ENCODE measurements around the gene PPTC7.

PPTC7 gene

GRCh38 chr12:110583137-110584059, at the start of gene PPTC7:
Gene PPTC7 (minus strand): TSS chr12:110583318. CDS start chr12:110583031, 287 bp downstream.
- ChIA-PET POLR2A (no interaction called here), CTCF (interaction anchor here (0.6 kb wide), 1 partner anchor 22 kb away, joined by 4 read pairs; no protein-coding TSS in a partner anchor)
- TF ChIP-seq FOXA1 (IDR thresholded peaks at IDR 0.05) (no peak), ELF4 (IDR thresholded peaks at IDR 0.05) (no peak), CTBP1 (IDR thresholded peaks at IDR 0.05; ENCODE audit: borderline replicate concordance) (no peak), L3MBTL2 (conservative IDR thresholded peaks at IDR 0.05) (no peak), NFRKB (IDR thresholded peaks at IDR 0.05) (no peak), FOXM1 (IDR thresholded peaks at IDR 0.05; ENCODE audit: borderline replicate concordance) (no peak), SUZ12 (IDR thresholded peaks at IDR 0.05) (no peak), FOXK2 (IDR thresholded peaks at IDR 0.05) (no peak), TARDBP (IDR thresholded peaks at IDR 0.05) (no peak)
- DNase-seq (ENCODE audit: extremely low spot score) = peak; percentile 97

GRCh38 chr12:110627500-110628195, 44.5 kb upstream of the PPTC7 start:
- CTCF ChIA-PET = no interaction called here

GRCh38 chr12:110622582-110622981, 39.5 kb upstream of the PPTC7 start:
- ChIA-PET POLR2A (no interaction called here), CTCF (no interaction called here)
- TF ChIP-seq CTBP1 (IDR thresholded peaks at IDR 0.05; ENCODE audit: borderline replicate concordance) (no peak), PKNOX1 (IDR thresholded peaks at IDR 0.05) (no peak), ELF4 (IDR thresholded peaks at IDR 0.05) (no peak), HDGF (IDR thresholded peaks at IDR 0.05; ENCODE audit: borderline replicate concordance) (no peak), BHLHE40 (IDR thresholded peaks at IDR 0.05; ENCODE audit: borderline replicate concordance) (no peak), TARDBP (IDR thresholded peaks at IDR 0.05) (no peak), L3MBTL2 (conservative IDR thresholded peaks at IDR 0.05) (no peak), FOXM1 (IDR thresholded peaks at IDR 0.05; ENCODE audit: borderline replicate concordance) (no peak), ZNF384 (IDR thresholded peaks at IDR 0.05) (no peak), NFRKB (IDR thresholded peaks at IDR 0.05) (no peak), FOXK2 (IDR thresholded peaks at IDR 0.05) (no peak), SP1 (IDR thresholded peaks at IDR 0.05) (no peak), SUZ12 (IDR thresholded peaks at IDR 0.05) (no peak), LEF1 (IDR thresholded peaks at IDR 0.05; ENCODE audit: borderline replicate concordance) (no peak), FOXA1 (IDR thresholded peaks at IDR 0.05) (no peak), ARNT (IDR thresholded peaks at IDR 0.05) (no peak)
- DNase-seq (ENCODE audit: extremely low spot score) = no peak

More at GRCh38 chr12:110627500-110628195, 44.5 kb upstream of the PPTC7 start:
- POLR2A ChIA-PET = no interaction called here
- TF ChIP-seq LEF1 (IDR thresholded peaks at IDR 0.05; ENCODE audit: borderline replicate concordance) = no peak
- TF ChIP-seq ZNF384 (IDR thresholded peaks at IDR 0.05) = no peak
- TF ChIP-seq HDGF (IDR thresholded peaks at IDR 0.05; ENCODE audit: borderline replicate concordance) = no peak
- TF ChIP-seq FOXA1 (IDR thresholded peaks at IDR 0.05) = no peak
- TF ChIP-seq L3MBTL2 (conservative IDR thresholded peaks at IDR 0.05) = no peak
- TF ChIP-seq SUZ12 (IDR thresholded peaks at IDR 0.05) = no peak
- no peak for TF ChIP-seq NFRKB (IDR thresholded peaks at IDR 0.05)
- TF ChIP-seq FOXM1 (IDR thresholded peaks at IDR 0.05; ENCODE audit: borderline replicate concordance) = no peak
- no peak for TF ChIP-seq SP1 (IDR thresholded peaks at IDR 0.05)
- no peak for TF ChIP-seq TARDBP (IDR thresholded peaks at IDR 0.05)
- TF ChIP-seq FOXK2 (IDR thresholded peaks at IDR 0.05) = no peak
- TF ChIP-seq ELF4 (IDR thresholded peaks at IDR 0.05) = no peak
- TF ChIP-seq ARNT (IDR thresholded peaks at IDR 0.05) = no peak
- no peak for TF ChIP-seq BHLHE40 (IDR thresholded peaks at IDR 0.05; ENCODE audit: borderline replicate concordance)
- TF ChIP-seq CTBP1 (IDR thresholded peaks at IDR 0.05; ENCODE audit: borderline replicate concordance) = no peak
- TF ChIP-seq PKNOX1 (IDR thresholded peaks at IDR 0.05) = no peak
- no peak for DNase-seq (ENCODE audit: extremely low spot score)

- TF ChIP-seq L3MBTL2 (conservative IDR thresholded peaks at IDR 0.05) = no peak
- no peak for TF ChIP-seq CTBP1 (IDR thresholded peaks at IDR 0.05; ENCODE audit: borderline replicate concordance)
- TF ChIP-seq SUZ12 (IDR thresholded peaks at IDR 0.05) = no peak
- no peak for TF ChIP-seq ELF4 (IDR thresholded peaks at IDR 0.05)
- TF ChIP-seq TARDBP (IDR thresholded peaks at IDR 0.05) = no peak
- no peak for TF ChIP-seq FOXA1 (IDR thresholded peaks at IDR 0.05)
- TF ChIP-seq FOXK2 (IDR thresholded peaks at IDR 0.05) = no peak
- no peak for TF ChIP-seq ARNT (IDR thresholded peaks at IDR 0.05)
- no peak for TF ChIP-seq ZNF384 (IDR thresholded peaks at IDR 0.05)
- TF ChIP-seq LEF1 (IDR thresholded peaks at IDR 0.05; ENCODE audit: borderline replicate concordance) = no peak
- TF ChIP-seq NFRKB (IDR thresholded peaks at IDR 0.05) = no peak
- TF ChIP-seq HDGF (IDR thresholded peaks at IDR 0.05; ENCODE audit: borderline replicate concordance) = no peak
- ChIA-PET POLR2A (interaction anchor here (0.6 kb wide), 1 partner anchor 45 kb away, joined by 3 read pairs; no protein-coding TSS in a partner anchor), CTCF (no interaction called here)
- DNase-seq (ENCODE audit: extremely low spot score) = no peak
These were observed 36.4 kb upstream of the PPTC7 start for GRCh38 chr12:110619534-110619953.

GRCh38 chr12:110616471-110617115, 33.5 kb upstream of the PPTC7 start:
- CTCF ChIA-PET = no interaction called here
- TF ChIP-seq NFRKB (IDR thresholded peaks at IDR 0.05) (no peak), ELF4 (IDR thresholded peaks at IDR 0.05) (no peak), PKNOX1 (IDR thresholded peaks at IDR 0.05) (no peak), SUZ12 (IDR thresholded peaks at IDR 0.05) (no peak), LEF1 (IDR thresholded peaks at IDR 0.05; ENCODE audit: borderline replicate concordance) (no peak), HDGF (IDR thresholded peaks at IDR 0.05; ENCODE audit: borderline replicate concordance) (no peak)
- no peak for DNase-seq (ENCODE audit: extremely low spot score)
- POLR2A ChIA-PET = no interaction called here

All from HEK293T (cell line).